Choroid plexus epithelial cell (primary cell): ENCODE measurements around the gene ALS2CL.

Experiments
- DNase-seq: peaks from one replicate; pipeline ENCODE4 v3.0.0-alpha.2; 2010; ENCODE audit warnings: low read depth
- H3K4me3 ChIP-seq: 2 replicates; pipeline ENCODE4 v1.5.1; 2011; ENCODE audit warnings: low read depth, mild to moderate bottlenecking, control low read depth, low read length, moderate library complexity
- TF ChIP-seq, protein P1 (sequence below): conservative IDR thresholded peaks from 2 replicates; pipeline ENCODE4 v1.5.1; 2011; ENCODE audit warnings: low read depth, mild to moderate bottlenecking, control low read depth, inconsistent platforms, low read length, moderate library complexity

ALS2CL gene

DNA sequence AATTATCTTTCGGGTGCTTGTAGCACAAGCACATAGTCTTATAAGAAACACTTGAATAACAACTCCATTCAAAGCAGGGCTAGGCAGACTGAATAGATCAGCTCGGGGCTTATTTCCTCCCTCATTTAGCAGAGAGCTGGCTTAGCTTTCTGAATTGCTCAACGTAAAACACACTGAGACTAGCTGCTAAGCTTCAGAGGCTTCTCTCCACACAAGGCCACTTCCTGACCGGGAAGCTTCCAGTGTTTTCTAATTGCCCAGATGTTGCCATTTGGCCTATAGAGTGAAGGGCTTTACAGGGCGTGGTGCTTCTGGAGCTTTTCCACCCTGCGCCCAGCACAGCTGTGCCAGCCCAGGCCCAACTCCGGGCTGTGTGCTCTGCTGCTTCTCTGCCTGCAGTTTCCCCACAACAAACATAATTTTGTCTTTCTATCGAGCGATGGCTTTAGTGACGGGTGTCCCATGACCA, 64.5 kb downstream of the ALS2CL start:
- DNase-seq = no peak

DNA sequence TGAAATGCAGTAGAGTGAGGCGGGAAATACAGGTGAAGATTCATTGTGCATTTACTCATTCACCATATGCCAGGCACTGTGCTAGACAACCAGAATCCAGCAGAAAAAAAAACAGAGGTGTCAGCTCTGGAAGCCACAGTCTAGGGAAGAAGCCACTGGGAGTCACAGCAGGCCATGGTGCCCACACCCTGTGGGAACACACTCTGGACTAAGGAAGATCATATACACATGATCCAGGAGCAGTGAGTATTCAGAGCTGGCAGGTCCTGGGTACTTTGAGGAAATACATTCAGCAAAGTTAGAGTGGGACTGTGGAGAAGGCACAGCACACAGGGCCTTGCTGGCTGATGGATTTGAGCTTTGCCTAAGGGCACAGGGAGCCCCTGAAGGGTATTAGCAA, 66.4 kb downstream of the ALS2CL start:
- no peak for DNase-seq
- TF ChIP-seq, protein P1, sequence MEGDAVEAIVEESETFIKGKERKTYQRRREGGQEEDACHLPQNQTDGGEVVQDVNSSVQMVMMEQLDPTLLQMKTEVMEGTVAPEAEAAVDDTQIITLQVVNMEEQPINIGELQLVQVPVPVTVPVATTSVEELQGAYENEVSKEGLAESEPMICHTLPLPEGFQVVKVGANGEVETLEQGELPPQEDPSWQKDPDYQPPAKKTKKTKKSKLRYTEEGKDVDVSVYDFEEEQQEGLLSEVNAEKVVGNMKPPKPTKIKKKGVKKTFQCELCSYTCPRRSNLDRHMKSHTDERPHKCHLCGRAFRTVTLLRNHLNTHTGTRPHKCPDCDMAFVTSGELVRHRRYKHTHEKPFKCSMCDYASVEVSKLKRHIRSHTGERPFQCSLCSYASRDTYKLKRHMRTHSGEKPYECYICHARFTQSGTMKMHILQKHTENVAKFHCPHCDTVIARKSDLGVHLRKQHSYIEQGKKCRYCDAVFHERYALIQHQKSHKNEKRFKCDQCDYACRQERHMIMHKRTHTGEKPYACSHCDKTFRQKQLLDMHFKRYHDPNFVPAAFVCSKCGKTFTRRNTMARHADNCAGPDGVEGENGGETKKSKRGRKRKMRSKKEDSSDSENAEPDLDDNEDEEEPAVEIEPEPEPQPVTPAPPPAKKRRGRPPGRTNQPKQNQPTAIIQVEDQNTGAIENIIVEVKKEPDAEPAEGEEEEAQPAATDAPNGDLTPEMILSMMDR = no peak
- H3K4me3 ChIP-seq = no peak overlapping the region

More for the DNA sequence above, 64.5 kb downstream of the ALS2CL start:
- H3K4me3 ChIP-seq = no peak overlapping the region
- TF ChIP-seq, protein P1 = no peak

DNA sequence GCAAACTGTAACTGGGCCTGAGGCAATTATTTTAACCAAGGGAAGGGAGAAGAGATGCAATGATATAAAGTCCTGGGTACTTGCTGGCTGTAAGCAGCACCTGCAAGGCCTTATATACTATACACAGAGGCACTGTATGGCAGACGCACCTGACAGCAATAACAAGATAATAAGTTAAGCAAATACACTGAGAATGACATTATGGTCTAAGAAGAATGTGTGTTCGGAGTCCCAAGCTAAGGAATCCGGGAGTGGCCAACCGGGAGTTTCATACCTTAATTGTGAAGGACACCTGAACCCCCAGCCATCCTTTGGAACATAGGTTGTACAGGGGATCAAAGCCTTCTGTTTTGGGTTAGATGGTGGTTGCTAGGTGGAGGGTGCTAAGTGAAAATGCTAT, 67.4 kb downstream of the ALS2CL start:
- H3K4me3 ChIP-seq = no peak overlapping the region
- no peak for DNase-seq
- TF ChIP-seq, protein P1 = no peak

GRCh38 chr3:46624975-46625490, 68.4 kb downstream of the ALS2CL start:
- H3K4me3 ChIP-seq = no peak overlapping the region
- no peak for DNase-seq
- TF ChIP-seq, protein P1 = no peak

GRCh38 chr3:46624533-46624932, 68.9 kb downstream of the ALS2CL start:
- no peak overlapping the region for H3K4me3 ChIP-seq
- TF ChIP-seq, protein P1 = no peak
- DNase-seq = no peak

DNA sequence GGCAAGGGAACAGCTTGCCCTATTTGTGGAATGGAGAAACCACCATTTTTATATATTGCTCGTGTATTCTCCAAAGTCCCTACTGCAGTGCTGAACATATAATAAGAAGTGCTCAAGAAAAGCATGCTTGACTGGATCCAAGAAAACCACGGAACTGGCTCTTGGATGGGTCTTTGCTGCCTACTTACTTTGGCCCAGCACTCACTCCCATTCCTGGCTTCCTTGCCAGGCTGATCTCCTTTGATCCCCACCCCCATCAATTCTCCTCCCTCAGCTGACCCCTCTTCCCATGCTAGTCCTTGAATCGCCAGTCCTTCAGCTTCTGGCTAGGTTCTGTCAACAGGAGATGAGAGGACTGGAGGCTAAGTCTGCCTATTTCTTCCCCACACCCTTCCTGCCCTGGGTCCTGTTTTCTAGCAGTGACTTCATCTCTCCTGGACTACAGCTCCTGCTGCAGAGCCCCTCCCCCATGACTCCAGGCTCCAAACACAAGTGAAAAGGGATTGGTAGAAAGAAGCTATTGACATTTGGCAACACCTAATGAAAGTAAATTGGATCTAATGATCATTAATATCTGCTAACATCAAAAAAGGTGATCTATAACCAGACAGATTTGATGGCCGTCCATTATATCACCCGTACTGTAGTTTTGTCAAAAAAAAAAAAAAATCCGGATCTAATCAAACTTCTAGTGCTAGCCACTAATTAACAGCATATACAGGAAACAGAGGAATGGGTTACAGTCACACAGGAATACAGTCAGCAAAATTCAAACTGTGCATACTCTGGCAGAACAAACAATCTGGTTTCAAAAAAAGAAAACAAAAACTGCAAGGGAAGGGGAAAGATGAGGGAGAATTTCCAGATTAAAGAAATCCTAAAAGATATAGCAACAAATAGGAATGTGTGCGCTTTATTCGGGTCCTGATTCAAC, 73.4 kb downstream of the ALS2CL start:
- no peak overlapping the region for H3K4me3 ChIP-seq
- no peak for DNase-seq
- TF ChIP-seq, protein P1 = no peak
